Cerebellar cortex (tissue), 1 donor: Measurements from ENCODE around the gene PARD3B.

Experiments
- DNase-seq: peaks from one replicate; pipeline ENCODE4 v3.0.0-alpha.2; 2015; ENCODE audit warnings: low spot score

The PARD3B gene

GRCh38 chr2:204586444-204587180 lies 41.3 kb downstream of the PARD3B start:
- no peak for DNase-seq

DNA sequence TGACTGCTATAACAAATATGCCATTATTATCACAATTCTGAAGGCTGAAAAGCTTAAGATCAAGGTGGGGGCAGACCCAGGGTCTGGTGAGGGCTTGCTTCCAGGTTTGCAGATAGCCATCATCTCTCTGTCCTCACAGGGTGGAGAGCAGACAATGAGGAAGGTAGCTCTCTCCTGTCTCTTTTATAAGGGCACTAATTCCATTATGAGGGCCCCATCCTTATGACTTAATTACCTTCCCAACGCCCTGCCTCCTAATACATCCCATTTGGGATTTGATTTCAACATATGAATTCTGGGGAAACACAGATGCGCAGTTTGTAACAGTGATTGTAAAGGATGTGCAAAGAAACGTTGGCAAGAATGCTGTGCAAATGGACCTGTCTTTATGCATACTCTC lies 44.8 kb downstream of the PARD3B start:
- DNase-seq: no peak

DNA sequence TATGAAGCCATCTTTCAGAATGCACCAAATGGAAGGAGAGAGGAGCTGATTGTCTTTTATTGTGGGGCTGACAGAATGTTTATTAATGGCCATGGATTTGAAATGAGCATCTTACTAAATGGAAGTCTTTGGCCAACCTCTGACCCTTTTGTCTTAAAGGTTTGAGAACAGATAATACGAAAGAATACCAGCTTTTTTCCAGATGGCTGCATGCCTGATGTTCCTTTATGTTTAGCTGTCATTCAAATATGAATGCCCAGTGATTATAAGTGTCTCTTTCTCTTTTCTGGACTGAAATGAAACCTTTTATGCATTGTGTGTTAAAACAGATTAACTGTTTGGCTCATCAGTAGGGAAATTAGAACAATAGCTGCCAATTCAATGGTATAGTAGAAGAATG lies 46.0 kb downstream of the PARD3B start:
- no peak for DNase-seq

GRCh38 chr2:204604061-204604460 lies 58.8 kb downstream of the PARD3B start:
- no peak for DNase-seq

DNA sequence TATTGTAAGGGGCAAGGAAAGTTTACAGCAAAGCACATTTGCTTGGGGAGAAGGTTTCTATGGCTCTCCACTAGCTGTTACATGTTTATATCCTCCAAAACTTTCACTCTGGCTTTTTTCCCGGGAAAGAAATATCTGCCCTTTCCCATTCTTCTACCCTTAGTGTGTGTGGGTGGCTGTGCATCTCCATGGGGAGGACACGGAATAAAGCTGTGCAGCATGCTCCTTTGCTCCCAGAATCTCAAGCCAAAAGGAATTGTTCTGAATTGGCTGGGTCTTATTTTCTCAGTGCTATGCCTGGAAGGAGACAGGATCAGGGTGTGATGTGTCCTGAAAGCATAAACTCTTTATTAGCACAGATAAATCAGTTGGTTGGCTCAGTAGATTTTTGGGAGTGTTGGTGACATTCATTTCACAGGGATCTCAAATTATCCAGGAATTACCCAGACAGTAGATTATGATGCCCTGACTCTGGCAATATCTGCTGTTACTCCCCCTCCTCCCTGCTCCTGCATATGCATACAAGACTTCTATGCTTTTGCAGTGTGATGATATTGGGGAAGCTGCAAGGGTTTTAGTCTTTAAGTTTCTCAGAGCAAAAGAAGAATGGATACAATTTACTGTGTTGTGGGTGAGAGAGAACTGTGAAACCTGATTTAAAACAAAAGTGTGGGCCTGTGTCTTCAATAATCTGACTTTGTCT lies 63.1 kb downstream of the PARD3B start:
- DNase-seq: peak; percentile 26

DNA sequence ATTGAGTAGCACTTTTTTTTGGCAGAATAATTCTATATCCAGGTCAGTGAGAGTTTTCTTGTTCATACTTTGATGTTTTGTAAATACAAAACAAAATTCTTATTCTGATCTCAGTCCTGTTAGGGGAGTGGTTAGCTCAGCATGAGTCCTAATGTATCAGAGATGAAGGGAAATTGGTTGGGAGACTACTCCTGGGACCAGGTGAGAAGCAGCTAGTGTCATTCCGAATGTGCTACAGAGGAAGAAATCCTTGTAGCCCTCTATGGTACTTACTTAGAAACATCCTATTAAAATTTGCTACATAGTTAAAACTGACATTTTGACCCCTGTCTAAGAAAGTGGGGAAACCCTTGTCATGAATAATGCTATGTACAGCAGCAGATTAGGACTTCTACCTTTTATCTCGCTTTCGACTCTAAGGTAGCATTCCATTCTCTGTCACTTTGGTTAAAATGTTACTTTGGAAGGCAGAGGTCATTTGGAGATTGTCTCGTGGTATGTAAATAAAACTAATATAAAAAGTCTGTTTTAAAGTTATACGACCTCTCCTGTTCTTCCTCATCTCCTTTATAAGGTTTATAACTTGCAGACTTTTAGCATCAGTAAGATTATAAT lies 65.8 kb downstream of the PARD3B start:
- DNase-seq: no peak

DNA sequence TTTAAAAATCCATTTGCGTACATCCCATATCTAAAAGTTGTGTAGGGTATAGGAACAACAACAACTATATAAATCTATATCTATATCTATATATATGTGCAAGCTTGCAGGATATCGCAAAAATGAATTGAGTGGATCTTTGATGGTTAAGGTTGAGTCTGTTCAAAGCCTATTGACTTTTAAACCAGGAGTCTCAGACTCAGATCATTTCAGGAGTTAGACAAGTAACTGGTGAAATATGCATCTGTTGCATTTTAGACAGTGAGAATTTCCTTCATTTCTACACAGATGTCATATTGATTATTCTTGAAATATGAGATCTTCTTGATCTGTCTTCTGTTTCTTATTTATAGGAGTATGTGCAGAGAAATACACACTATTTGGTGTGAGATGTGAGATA lies 66.5 kb downstream of the PARD3B start:
- DNase-seq: no peak

DNA sequence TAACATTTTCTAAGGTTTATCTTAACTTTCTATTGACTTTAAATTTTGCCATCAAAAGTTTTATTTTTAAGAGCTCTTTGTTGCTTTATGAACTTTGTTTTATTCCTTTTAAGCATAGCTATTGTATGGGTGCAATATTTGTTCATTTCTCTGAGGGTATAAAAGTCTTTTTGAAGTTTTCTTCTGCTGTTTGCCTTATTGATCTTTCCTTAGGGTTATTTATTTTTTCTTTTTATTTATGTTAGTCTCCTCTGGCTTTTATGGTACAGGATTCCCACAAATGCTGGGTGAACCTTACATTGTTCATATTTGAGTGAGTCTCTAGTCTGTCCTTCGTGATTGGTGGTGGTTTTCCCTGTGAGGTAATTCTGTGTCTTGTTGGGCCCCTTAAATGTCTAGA lies 68.4 kb downstream of the PARD3B start:
- DNase-seq: no peak

DNA sequence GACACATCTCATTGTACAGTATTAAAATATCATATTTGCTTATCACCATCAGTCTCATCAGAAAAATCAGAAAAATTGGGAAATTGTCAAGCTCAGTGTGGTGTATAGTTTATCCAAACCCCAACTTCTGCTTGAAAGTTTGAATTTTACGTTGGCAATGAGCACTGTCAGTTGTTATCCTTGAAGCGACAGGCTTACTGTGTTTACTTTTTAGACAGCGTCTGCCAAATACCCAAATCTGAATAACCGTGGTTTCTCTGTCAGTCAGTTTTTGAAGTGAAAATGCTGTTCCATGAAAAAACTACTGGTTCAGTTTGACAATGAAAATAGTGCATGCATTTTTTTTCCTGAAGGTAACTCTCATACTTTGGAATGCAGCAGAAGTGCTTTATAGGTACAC lies 70.2 kb downstream of the PARD3B start:
- DNase-seq: no peak

- DNase-seq: no peak
Observed at GRCh38 chr2:204625135-204625534, 79.9 kb downstream of the PARD3B start.

DNA sequence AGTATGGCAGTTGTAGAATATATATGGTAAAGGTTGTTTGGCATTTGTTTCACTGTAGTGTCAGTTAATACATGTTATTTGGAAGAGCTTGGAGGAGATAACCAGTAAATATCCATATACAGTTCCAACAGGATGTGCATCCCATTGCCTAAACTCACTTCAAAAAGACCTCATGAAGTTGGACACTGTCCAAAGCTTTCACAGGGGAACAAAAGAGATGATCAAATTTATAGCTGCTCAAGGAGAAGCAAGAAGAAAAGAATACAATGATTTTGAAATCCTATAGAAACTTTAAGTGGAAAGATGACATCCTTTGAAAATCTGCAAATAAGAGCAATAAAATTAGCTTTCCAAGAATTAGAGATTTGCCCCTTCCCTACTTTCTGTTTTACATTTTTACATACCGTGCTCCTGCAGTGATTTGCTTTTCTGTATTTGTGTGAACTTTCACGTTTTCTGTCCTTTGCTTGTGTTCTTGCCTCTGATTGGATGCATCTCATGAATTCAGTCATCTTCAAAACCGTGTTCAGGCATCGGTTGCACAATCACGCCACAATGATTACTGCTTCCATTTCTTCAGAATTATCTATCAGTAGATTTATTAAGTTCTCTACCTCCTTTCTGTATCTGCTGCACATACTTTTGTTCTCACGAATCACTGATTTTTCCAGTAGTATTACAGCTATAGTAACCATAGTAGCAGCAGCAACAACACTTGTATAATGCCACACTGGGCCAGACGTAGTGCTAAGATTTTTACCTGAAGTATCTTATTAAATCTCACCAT lies 83.8 kb downstream of the PARD3B start:
- no peak for DNase-seq

DNA sequence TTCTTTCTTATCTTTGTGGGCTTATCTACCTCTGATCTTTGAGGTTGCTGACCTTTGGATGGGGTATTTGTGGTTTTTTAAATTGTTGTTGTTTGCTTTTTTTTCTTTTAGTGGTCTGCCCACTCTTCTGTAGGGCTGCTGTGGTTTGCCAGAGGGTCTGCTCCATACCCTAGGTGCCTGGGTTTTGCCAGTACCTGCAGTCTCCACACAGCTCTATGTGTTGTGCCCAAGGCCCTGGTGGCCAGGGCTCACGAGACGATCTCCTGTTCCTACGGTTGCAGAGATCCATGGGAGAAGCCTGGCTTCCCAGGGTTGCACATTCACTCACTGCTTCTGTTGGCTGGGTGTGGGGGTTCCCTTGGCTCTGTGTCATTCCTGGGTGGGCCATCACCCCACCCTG lies 87.1 kb downstream of the PARD3B start:
- DNase-seq: no peak

DNA sequence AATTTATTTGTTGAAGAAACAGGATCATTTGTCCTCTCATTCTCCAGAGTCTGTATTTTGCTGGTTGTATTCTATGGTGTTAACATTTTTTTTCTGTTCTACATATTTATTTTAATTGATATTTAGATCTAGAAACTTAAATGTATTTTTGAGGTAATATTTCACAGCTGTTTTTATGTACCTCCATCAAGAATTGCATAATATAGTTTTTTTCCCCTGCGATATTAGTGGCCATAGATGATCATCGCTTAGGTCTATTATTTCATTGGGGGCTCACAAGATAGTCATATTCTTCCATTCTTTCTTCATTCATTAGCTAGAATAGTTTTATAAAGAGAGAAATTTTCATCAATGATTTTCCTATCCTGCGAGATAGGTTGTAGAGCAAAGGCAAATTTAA lies 89.3 kb downstream of the PARD3B start:
- no peak for DNase-seq

GRCh38 chr2:204635478-204635877 lies 90.2 kb downstream of the PARD3B start:
- DNase-seq: no peak

DNA sequence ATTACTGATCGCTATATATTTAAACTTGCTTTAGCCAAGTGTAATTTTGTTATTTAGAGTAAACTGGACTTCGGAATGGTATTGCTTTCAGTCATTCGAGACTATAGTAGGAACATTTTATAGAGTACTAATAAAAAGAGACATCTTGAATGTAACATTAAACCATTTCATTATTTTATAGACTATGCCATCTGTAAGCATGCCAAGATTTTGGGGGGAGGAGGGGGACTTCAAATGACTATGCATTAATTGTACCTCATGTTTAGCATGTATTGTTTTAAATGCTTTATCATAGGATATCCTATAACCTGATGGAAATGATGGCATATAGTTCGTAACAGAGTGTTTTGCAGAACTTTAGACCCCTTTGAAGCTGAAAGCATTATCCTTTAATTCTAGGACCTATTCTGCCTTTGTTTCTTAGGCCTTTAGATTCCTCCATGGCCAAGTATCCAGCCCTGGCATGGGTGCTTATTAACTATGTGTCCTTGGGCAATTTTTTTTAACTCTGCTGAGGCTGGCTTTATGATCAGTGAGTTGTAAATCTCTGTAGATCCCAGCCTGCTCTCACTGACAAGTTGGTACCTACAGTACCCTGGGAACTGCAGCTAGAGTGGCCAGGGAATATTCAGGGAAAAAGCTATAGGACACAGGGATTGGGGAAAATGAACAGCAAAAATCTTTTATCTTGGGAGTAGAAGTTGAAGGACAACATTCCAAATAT lies 93.4 kb downstream of the PARD3B start:
- DNase-seq: no peak

DNA sequence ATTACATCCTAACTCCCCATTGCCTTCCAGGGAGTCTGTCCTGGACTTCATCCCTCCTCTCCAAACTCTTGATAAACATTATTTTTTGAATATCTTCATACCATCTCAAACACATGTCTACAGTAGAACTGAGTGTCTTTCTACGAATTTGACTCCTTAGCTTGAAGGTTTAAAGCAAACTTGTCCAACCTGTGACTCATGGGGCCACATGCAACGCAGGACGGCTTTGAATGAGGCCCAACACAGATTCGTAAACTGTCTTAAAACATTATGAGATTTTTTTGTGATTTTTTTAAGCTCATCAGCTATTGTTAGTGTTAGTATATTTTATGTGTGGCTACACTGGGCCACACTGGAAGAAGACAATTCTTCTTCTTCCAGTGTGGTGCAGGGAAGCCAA lies 98.1 kb downstream of the PARD3B start:
- DNase-seq: no peak

GRCh38 chr2:204645018-204645773 lies 99.9 kb downstream of the PARD3B start:
- no peak for DNase-seq

DNA sequence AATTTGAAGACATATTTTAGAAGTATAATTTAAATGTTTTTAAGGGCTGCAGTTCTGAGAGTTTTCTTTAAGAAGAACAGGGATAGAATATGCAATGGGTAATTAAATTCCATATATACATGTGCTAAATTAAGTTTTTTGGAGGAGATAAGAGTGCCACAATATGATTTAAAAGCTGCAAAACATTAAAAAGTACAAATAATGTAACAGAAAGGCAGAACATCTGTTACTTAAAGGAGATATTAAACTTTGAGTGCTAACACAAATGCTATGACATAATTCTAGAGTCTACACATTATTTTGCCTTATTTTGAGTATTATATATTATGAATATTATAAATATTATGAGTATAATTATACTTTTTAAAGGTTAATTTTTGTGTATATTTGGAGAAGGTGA lies 102.4 kb downstream of the PARD3B start:
- no peak for DNase-seq

- no peak for DNase-seq
Observed at GRCh38 chr2:204650611-204651010, 105.3 kb downstream of the PARD3B start.

- no peak for DNase-seq
Observed at GRCh38 chr2:204652063-204652462, 106.8 kb downstream of the PARD3B start.

GRCh38 chr2:204654669-204655068 lies 109.4 kb downstream of the PARD3B start:
- DNase-seq: no peak
